Natural killer cell (primary cell): ENCODE results near the gene CAPN8. TPM values are rescaled to one million over a fixed set of nuclear protein-coding genes. Genes with fewer than 3 reads are reported as not detected.

ENCODE experiments used
- ATAC-seq, 3 donors: fragments of 150-1000 bp in 2 of 3; fragments of 200-7000 bp in 1 of 3; cut with Tn5 transposase; 1 replicate in 1 of 3; 2 replicates in 2 of 3; pipeline ENCODE4 v1.10.0; 2021; ENCODE audit warnings: mild to moderate bottlenecking in 2 of 3, moderate library complexity in 2 of 3
- DNase-seq, 2 donors: peaks; one replicate each; pipeline versions ENCODE4 v3.0.0 to v3.0.0-alpha.2; 2013 to 2021; ENCODE audit warnings: mixed read lengths in 1 of 2
- H3K27ac ChIP-seq: one replicate; pipeline ENCODE4 v1.5.1; 2013; ENCODE audit warnings: mild to moderate bottlenecking, low read length
- H3K27me3 ChIP-seq: one replicate; pipeline ENCODE4 v1.6.1; 2013; ENCODE audit warnings: low read length; ENCODE audit not compliant: control insufficient read depth, insufficient read depth
- H3K36me3 ChIP-seq: one replicate; pipeline ENCODE4 v1.6.1; 2013; ENCODE audit warnings: low read length; ENCODE audit not compliant: control insufficient read depth, insufficient read depth
- H3K4me1 ChIP-seq: one replicate; pipeline ENCODE4 v1.6.1; 2013; ENCODE audit warnings: low read length; ENCODE audit not compliant: control insufficient read depth, insufficient read depth
- H3K4me3 ChIP-seq: one replicate; pipeline ENCODE4 v1.5.1; 2013; ENCODE audit warnings: low read length
- H3K9me3 ChIP-seq: one replicate; pipeline ENCODE4 v1.6.1; 2013; ENCODE audit warnings: low read length; ENCODE audit not compliant: control insufficient read depth, insufficient read depth
- H3K27ac Mint-ChIP-seq, 2 donors: one replicate each; pipeline ENCODE4 v1.8.0; 2022; ENCODE audit warnings: mild to moderate bottlenecking in 2 of 2, mixed read lengths in 2 of 2, moderate library complexity in 1 of 2
- H3K27me3 Mint-ChIP-seq, 2 donors: one replicate each; pipeline ENCODE4 v1.8.0; 2022; ENCODE audit warnings: low read depth in 2 of 2, mixed read lengths in 2 of 2
- H3K36me3 Mint-ChIP-seq: one replicate; pipeline ENCODE4 v1.8.0; 2022; ENCODE audit warnings: mixed read lengths
- H3K4me1 Mint-ChIP-seq, 2 donors: one replicate each; pipeline ENCODE4 v1.8.0; 2022; ENCODE audit warnings: mixed read lengths in 2 of 2
- H3K4me3 Mint-ChIP-seq: one replicate; pipeline ENCODE4 v1.8.0; 2022; ENCODE audit warnings: mild to moderate bottlenecking, moderate library complexity, mixed read lengths
- H3K9me3 Mint-ChIP-seq, 2 donors: one replicate each; pipeline ENCODE4 v1.8.0; 2022; ENCODE audit warnings: mixed read lengths in 2 of 2
- WGBS: methylation state at CpG from one replicate; pipeline ENCODE4 v1.1.7; 2013; ENCODE audit warnings: missing lambda C conversion rate; ENCODE audit not compliant: insufficient coverage; 5-methylcytosine and 5-hydroxymethylcytosine counted together
- intact Hi-C: fragments of 100-400 bp; cut with micrococcal nuclease; formaldehyde crosslinking; loops from one replicate; pipeline ENCODE4 v1.14.2; 2022
- total RNA-seq, 4 donors: library from RNA; stranded (reverse); fragments of 120-200 nt in 1 of 4; gene quantifications; one replicate each; pipeline versions ENCODE4 v1.2.3 to v1.2.4, GENCODE V29; 2013 to 2022
- TF ChIP-seq, protein P1 (sequence below): fragments of 200-600 bp; IDR thresholded peaks from one replicate; pipeline ENCODE4 v1.8.0; 2022; ENCODE audit warnings: antibody characterized with exemption

CAPN8 gene
- total RNA-seq, 3 donors from 2014 or later (not counting 1 experiment from before 2014, with no cell fraction given) = 0.18 to 6.7 (median 0.84) TPM

DNA sequence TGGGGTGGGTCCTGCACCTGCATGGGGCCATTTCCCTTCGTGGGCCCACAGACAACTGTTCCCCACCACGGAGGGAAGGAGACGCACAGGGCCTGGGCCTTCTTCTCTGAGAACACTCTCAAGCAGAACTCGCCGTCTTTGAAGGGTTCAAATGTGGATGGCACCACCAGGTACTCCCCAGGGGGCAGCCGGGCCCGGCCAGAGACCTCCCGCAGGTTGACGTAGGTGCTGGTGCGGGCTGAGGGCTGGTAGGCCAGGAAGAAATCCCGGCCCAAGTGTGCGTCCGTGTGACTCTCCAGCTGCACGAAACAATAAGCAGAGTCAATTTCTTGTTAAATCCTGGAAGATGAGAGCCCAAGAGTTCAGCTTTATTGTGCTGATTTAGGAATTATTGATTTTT lies 56.4 kb downstream of the CAPN8 start:
- Histone ChIP-seq H3K4me3 (no peak overlapping the region), H3K27ac (no peak overlapping the region), H3K9me3 (no peaks in the 10 kb centered on the region), H3K27me3 (no peaks in the 10 kb centered on the region), H3K4me1 (no peaks in the 10 kb centered on the region), H3K36me3 (no peaks in the 10 kb centered on the region)
- Mint-ChIP-seq H3K4me1 (no peaks in the 10 kb centered on the region), H3K27ac (no peak overlapping the region), H3K36me3 (no peaks in the 10 kb centered on the region), H3K27me3 (no peaks in the 10 kb centered on the region), H3K9me3 (no peaks in the 10 kb centered on the region), H3K4me3 (no peak overlapping the region)
- ATAC-seq (no peak), DNase-seq (no peak)
- TF ChIP-seq, protein P1, sequence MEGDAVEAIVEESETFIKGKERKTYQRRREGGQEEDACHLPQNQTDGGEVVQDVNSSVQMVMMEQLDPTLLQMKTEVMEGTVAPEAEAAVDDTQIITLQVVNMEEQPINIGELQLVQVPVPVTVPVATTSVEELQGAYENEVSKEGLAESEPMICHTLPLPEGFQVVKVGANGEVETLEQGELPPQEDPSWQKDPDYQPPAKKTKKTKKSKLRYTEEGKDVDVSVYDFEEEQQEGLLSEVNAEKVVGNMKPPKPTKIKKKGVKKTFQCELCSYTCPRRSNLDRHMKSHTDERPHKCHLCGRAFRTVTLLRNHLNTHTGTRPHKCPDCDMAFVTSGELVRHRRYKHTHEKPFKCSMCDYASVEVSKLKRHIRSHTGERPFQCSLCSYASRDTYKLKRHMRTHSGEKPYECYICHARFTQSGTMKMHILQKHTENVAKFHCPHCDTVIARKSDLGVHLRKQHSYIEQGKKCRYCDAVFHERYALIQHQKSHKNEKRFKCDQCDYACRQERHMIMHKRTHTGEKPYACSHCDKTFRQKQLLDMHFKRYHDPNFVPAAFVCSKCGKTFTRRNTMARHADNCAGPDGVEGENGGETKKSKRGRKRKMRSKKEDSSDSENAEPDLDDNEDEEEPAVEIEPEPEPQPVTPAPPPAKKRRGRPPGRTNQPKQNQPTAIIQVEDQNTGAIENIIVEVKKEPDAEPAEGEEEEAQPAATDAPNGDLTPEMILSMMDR = no peak
- intact Hi-C loops = no loop called here
- 92% methylated on average over 14 of the region's 14 CpGs for WGBS

DNA sequence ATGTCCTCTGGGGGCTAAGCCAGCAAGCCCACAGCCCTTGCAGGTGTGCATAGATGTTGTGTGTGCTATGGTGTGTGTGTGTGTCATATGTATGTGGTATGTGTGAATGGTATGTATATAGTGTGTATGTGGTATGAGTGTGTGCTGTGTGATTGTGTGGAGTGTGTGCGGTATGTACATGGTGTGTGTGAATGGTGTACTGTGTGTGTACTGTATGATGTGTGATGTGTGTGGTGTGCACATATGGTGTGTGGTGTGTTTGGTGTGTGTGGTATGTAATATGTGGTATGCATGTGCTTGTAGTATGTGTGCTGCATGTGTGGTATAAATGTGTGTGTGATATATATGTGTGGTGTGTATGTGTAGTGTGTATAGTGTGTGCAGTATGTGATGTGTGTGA lies 107.0 kb downstream of the CAPN8 start:
- no peaks in the 10 kb centered on the region for H3K27me3 ChIP-seq
- Mint-ChIP-seq H3K27me3 (no peaks in the 10 kb centered on the region), H3K9me3 (no peaks in the 10 kb centered on the region), H3K27ac (no peak overlapping the region), H3K36me3 (no peaks in the 10 kb centered on the region), H3K4me3 (no peak overlapping the region), H3K4me1 (no peaks in the 10 kb centered on the region)
- DNase-seq = no peak
- ATAC-seq = peak in 1 of 3 donors; percentile 32
- H3K9me3 ChIP-seq = no peaks in the 10 kb centered on the region
- WGBS = 100% methylated on average over 1 of the region's 1 CpG
- H3K4me3 ChIP-seq = no peak overlapping the region
- TF ChIP-seq, protein P1 = no peak
- H3K36me3 ChIP-seq = no peaks in the 10 kb centered on the region
- no peaks in the 10 kb centered on the region for H3K4me1 ChIP-seq
- no peak overlapping the region for H3K27ac ChIP-seq
- intact Hi-C loops = no loop called here

DNA sequence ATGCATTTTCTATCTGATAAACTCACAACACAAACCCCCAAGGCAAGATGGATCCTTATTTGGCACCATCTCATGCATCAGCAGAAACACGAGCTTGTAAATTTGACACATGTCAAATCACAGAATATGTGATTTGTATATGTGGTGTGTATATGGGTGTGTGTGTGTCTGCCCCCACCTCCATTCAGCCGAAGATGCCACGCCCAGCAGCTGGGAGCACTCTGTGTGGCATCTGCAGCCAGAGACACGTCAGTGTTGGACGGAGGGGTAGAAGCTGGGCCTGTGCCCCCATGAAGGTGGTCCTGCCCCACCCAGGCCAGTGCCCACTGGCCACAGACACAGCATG lies 108.4 kb downstream of the CAPN8 start:
- no peaks in the 10 kb centered on the region for H3K9me3 Mint-ChIP-seq
- H3K4me1 Mint-ChIP-seq = no peaks in the 10 kb centered on the region
- no peaks in the 10 kb centered on the region for H3K36me3 Mint-ChIP-seq
- H3K27me3 Mint-ChIP-seq = no peaks in the 10 kb centered on the region
- Histone ChIP-seq H3K4me3 (no peak overlapping the region), H3K36me3 (no peaks in the 10 kb centered on the region), H3K9me3 (no peaks in the 10 kb centered on the region), H3K4me1 (no peaks in the 10 kb centered on the region), H3K27me3 (no peaks in the 10 kb centered on the region), H3K27ac (no peak overlapping the region)
- no peak overlapping the region for H3K27ac Mint-ChIP-seq
- intact Hi-C loops = no loop called here
- WGBS = 86% methylated on average over 5 of the region's 5 CpGs
- no peak overlapping the region for H3K4me3 Mint-ChIP-seq
- no peak for ATAC-seq
- DNase-seq = no peak
- TF ChIP-seq, protein P1 = no peak

DNA sequence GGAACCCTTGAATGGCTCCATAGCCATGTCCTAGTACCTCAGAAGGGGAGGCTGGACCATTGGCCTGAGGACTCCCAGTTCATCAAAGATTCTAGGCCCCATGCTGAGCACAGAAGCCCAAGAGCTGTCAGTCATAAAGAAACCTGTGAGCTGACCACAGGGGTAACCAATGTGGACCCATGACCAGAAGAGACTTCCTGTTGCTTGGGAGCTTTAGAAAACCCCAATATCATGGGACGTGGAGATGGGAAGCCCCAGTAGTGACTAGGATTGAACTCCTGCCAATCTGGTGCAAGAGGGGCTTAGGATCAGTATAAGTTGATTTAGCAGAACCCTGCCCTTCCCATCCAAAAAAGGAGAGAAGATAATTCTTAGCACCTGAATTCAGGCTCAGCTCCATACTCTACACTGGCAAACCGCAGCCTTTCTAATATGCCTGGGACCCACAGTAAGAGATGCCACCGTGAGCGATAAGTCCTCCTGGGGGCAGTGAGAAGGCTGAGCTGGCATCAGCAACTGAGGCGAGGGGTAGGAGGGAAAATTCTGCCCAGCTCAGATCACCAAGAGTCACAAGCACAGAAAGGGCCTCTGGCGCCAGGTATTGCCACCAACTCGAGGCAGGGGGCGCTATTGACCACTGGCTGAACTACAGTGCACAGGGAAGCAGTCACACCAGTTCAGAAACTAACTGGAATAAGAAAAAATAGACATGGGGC lies 108.9 kb downstream of the CAPN8 start:
- TF ChIP-seq, protein P1 = peak; percentile 9
- no peak for ATAC-seq
- 54% methylated on average over 8 of the region's 8 CpGs for WGBS

More for the DNA sequence above, 108.9 kb downstream of the CAPN8 start:
- no peaks in the 10 kb centered on the region for H3K27me3 ChIP-seq
- no peaks in the 10 kb centered on the region for H3K36me3 ChIP-seq
- H3K4me3 ChIP-seq = no peak overlapping the region
- peak in 1 of 2 donors; percentile 26 for DNase-seq
- no peak overlapping the region for H3K27ac ChIP-seq
- Mint-ChIP-seq H3K36me3 (no peaks in the 10 kb centered on the region), H3K27me3 (no peaks in the 10 kb centered on the region), H3K4me1 (no peaks in the 10 kb centered on the region), H3K4me3 (no peak overlapping the region), H3K9me3 (no peaks in the 10 kb centered on the region), H3K27ac (no peak overlapping the region)
- intact Hi-C loops = no loop called here
- no peaks in the 10 kb centered on the region for H3K4me1 ChIP-seq
- H3K9me3 ChIP-seq = no peaks in the 10 kb centered on the region
